Right atrium auricular region (tissue), 2 donors: ENCODE results near the gene CSNK2B. TPM values are rescaled to one million over a fixed set of nuclear protein-coding genes. Genes with fewer than 3 reads are reported as not detected.
A peak's percentile ranks its signal among the peaks of the same experiment; 100 is the strongest.

Experiments used
- DNase-seq: peaks from one replicate; pipeline ENCODE4 v3.0.0-alpha.2; 2019; ENCODE audit warnings: low spot score
- H3K27ac ChIP-seq, 2 donors: fragments of 200-600 bp; sonication (generic); 1 replicate in 1 of 2; 2 replicates in 1 of 2; pipeline ENCODE4 v1.5.1; 2016 to 2019
- H3K27me3 ChIP-seq, 2 donors: fragments of 200-600 bp; sonication (generic); one replicate each; pipeline versions ENCODE4 v1.5.1 to v1.6.0; 2017 to 2019
- H3K36me3 ChIP-seq: fragments of 200-600 bp; sonication (generic); one replicate; pipeline ENCODE4 v1.5.1; 2016
- H3K4me1 ChIP-seq, 2 donors: fragments of 200-600 bp; sonication (generic); one replicate each; pipeline versions ENCODE4 v1.5.1 to v1.6.0; 2017 to 2019
- H3K4me3 ChIP-seq, 2 donors: fragments of 200-600 bp; sonication (generic); 1 replicate in 1 of 2; 2 replicates in 1 of 2; pipeline ENCODE4 v1.5.1; 2017 to 2019; ENCODE audit warnings: mild to moderate bottlenecking in 1 of 2, moderate library complexity in 1 of 2
- H3K9me3 ChIP-seq, 2 donors: fragments of 200-600 bp; sonication (generic); one replicate each; pipeline ENCODE4 v1.5.1; 2019
- total RNA-seq, 2 donors: library from RNA; depleted of rRNA; stranded (reverse); fragments of >200 nt; gene quantifications; one replicate each; pipeline ENCODE4 v1.1.0, GENCODE V29; 2016
- TF ChIP-seq, protein P1 (sequence below), 2 donors: fragments of 200-600 bp; sonication (generic); IDR thresholded peaks; one replicate each; pipeline ENCODE4 v1.5.1; 2019; ENCODE audit warnings: antibody characterized with exemption in 2 of 2

Gene CSNK2B
- total RNA-seq, 2 donors from 2014 or later: 242 to 243 TPM

DNA sequence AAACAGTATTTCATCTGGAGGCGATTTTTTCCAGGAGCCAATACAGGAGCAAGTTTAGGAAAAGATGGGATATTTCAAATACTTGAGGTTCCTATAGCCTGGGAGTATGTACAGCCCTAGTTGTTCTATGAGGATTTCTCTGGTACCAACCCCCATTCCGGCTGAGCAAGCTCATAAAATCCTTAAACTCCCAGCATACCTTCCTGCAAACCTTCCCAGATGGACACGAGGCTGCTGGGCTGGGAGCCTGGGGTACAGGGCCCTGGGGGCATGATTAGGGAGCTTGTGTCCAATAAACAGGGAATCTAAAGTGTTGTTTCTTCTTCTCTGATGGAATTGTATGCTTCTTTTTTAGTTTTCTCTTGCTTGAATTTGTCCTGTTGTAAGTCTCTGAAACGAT is 43.9 kb upstream of the CSNK2B start:
- Histone ChIP-seq H3K36me3 (peaks cover 38% of the 10 kb centered on the region), H3K4me3 (peak overlapping the region in 1 of 2 donors; percentile 81), H3K27me3 (no peaks in the 10 kb centered on the region), H3K27ac (peak overlapping the region; percentile 93 to 99), H3K9me3 (no peaks in the 10 kb centered on the region), H3K4me1 (peaks cover 0 to 18% of the 10 kb centered on the region in 2 donors)
- TF ChIP-seq, protein P1, sequence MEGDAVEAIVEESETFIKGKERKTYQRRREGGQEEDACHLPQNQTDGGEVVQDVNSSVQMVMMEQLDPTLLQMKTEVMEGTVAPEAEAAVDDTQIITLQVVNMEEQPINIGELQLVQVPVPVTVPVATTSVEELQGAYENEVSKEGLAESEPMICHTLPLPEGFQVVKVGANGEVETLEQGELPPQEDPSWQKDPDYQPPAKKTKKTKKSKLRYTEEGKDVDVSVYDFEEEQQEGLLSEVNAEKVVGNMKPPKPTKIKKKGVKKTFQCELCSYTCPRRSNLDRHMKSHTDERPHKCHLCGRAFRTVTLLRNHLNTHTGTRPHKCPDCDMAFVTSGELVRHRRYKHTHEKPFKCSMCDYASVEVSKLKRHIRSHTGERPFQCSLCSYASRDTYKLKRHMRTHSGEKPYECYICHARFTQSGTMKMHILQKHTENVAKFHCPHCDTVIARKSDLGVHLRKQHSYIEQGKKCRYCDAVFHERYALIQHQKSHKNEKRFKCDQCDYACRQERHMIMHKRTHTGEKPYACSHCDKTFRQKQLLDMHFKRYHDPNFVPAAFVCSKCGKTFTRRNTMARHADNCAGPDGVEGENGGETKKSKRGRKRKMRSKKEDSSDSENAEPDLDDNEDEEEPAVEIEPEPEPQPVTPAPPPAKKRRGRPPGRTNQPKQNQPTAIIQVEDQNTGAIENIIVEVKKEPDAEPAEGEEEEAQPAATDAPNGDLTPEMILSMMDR (IDR thresholded peaks at IDR 0.05): no peak
- no peak for DNase-seq

DNA sequence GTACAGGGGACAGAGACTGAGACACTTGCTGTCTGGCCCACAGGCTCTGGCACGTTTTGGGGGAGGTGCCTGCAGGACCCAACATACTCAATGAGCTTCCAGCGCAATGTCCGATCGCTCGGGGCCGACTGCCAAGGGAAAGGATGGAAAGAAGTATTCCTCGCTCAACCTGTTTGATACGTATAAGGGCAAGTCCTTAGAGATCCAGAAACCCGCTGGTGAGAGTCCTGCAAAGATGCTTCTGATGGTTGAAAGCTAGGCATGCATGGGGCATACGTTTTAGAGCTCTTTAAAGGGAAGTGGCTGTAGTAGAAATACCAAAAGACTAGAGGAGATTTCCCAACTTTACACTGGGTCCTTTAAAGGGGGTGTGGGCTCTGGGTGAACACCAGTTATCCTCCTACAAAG is 43.2 kb upstream of the CSNK2B start:
- Histone ChIP-seq H3K36me3 (peaks cover 45% of the 10 kb centered on the region), H3K9me3 (no peaks in the 10 kb centered on the region), H3K27me3 (no peaks in the 10 kb centered on the region), H3K27ac (no peak overlapping the region), H3K4me3 (no peak overlapping the region), H3K4me1 (peaks cover 0 to 18% of the 10 kb centered on the region in 2 donors)
- TF ChIP-seq, protein P1 (IDR thresholded peaks at IDR 0.05): no peak
- DNase-seq: no peak

DNA sequence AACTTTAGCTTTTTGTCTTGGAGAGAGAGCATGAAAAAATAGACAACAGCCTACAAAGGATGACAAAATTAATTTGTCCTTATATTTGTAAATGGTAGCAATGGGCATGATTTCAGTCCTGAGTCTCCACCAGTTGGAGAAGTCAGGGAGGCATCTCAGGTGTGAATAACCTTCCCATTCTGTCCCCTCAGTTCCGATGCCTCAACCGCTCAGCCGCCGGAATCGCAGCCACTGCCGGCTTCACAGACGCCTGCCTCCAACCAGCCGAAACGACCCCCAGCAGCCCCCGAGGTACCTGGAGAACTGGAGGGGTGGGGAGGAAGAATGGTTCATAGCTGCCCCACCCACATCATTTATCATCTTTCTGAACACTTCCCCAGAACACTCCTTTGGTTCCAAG is 41.8 kb upstream of the CSNK2B start:
- Histone ChIP-seq H3K27me3 (no peaks in the 10 kb centered on the region), H3K4me1 (peaks cover 0 to 18% of the 10 kb centered on the region in 2 donors), H3K9me3 (no peaks in the 10 kb centered on the region), H3K36me3 (peaks cover 59% of the 10 kb centered on the region), H3K4me3 (no peak overlapping the region), H3K27ac (no peak overlapping the region)
- TF ChIP-seq, protein P1 (IDR thresholded peaks at IDR 0.05): no peak
- DNase-seq: no peak

DNA sequence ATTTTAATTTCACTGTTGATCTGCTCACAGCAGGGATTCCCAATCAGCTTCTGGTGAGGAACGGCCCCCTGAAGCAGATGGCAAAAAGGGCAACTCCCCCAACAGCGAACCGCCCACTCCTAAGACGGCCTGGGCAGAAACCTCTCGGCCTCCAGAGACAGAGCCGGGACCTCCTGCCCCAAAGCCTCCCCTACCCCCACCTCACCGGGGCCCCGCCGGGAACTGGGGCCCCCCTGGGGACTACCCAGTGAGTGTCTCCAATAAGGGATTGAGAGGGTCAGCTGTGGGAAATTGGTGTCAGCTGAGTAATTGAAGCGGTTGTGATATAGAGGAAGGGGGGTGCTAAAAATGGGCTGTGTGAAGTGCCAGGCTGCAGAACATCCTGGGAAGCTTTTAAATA is 38.9 kb upstream of the CSNK2B start:
- TF ChIP-seq, protein P1 (IDR thresholded peaks at IDR 0.05): no peak
- no peaks in the 10 kb centered on the region for H3K27me3 ChIP-seq
- no peak overlapping the region for H3K4me3 ChIP-seq

DNA sequence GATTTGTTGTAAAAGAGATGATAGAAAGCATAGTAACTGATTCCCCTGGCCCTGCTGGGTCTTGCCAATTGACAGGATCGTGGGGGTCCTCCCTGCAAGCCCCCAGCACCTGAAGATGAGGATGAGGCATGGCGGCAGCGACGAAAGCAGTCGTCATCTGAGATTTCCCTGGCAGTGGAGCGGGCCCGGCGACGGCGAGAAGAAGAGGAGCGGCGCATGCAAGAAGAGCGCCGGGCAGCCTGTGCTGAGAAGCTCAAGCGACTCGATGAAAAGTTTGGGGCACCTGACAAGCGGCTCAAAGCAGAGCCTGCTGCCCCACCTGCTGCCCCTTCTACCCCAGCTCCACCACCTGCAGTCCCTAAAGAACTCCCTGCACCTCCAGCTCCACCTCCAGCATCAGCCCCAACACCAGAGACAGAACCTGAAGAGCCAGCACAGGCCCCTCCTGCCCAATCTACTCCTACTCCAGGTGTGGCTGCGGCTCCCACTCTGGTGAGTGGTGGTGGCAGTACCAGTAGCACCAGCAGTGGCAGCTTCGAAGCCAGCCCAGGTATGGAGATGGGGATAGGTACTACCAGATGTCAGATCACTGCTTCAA is 38.1 kb upstream of the CSNK2B start:
- peaks cover 0 to 1% of the 10 kb centered on the region in 2 donors for H3K4me1 ChIP-seq
- peaks cover 96% of the 10 kb centered on the region for H3K36me3 ChIP-seq
- TF ChIP-seq, protein P1 (IDR thresholded peaks at IDR 0.05): no peak

More for the DNA sequence above, 38.9 kb upstream of the CSNK2B start:
- Histone ChIP-seq H3K36me3 (peaks cover 88% of the 10 kb centered on the region), H3K4me1 (peaks cover 0 to 10% of the 10 kb centered on the region in 2 donors), H3K27ac (no peak overlapping the region), H3K9me3 (no peaks in the 10 kb centered on the region)
- DNase-seq: no peak

DNA sequence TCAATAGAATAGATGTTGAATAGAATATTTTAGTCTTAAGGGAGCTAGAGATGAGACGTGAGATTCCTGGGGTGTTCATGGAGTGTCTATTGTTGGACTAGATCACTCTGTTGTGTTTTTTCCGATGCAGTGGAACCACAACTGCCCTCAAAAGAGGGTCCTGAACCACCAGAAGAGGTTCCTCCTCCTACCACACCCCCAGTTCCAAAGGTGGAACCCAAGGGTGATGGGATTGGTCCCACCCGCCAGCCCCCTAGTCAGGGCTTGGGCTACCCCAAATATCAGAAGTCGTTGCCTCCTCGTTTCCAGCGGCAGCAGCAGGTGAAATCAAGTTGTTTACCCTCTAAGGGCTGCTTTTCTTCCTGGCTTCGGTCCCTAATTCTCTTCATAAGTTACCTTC is 36.9 kb upstream of the CSNK2B start:
- no peaks in the 10 kb centered on the region for H3K27me3 ChIP-seq
- TF ChIP-seq, protein P1 (IDR thresholded peaks at IDR 0.05): no peak
- DNase-seq: no peak
- no peaks in the 10 kb centered on the region for H3K9me3 ChIP-seq
- no peaks in the 10 kb centered on the region for H3K4me1 ChIP-seq
- H3K36me3 ChIP-seq: peaks cover 100% of the 10 kb centered on the region
- no peak overlapping the region for H3K4me3 ChIP-seq
- H3K27ac ChIP-seq: no peak overlapping the region

More for the DNA sequence above, 38.1 kb upstream of the CSNK2B start:
- no peak for DNase-seq
- Histone ChIP-seq H3K9me3 (no peaks in the 10 kb centered on the region), H3K27ac (no peak overlapping the region), H3K4me3 (no peak overlapping the region), H3K27me3 (no peaks in the 10 kb centered on the region)
